HepG2 (cell line): Measurements from ENCODE around the gene ANKRD1. TPM values are rescaled to one million over a fixed set of nuclear protein-coding genes. Genes with fewer than 3 reads are reported as not detected.
A peak's percentile ranks its signal among the peaks of the same experiment; 100 is the strongest.

ENCODE experiments used
- AKAP8 ChIP-seq: sonication (generic); formaldehyde crosslinking; IDR thresholded peaks from 2 replicates; pipeline ENCODE4 v1.5.1; 2020; ENCODE audit warnings: mild to moderate bottlenecking, missing genetic modification reagents
- CHD2 ChIP-seq: IDR thresholded peaks from 2 replicates; pipeline ENCODE4 v1.6.1; 2011; ENCODE audit warnings: low read depth, low read length, improper control_type of control experiment
- CTCF ChIP-seq: sonication (generic); formaldehyde crosslinking; IDR thresholded peaks from 2 replicates; pipeline ENCODE4 v1.5.0; 2020; ENCODE audit warnings: mild to moderate bottlenecking, missing genetic modification reagents, moderate library complexity
- HIC2 ChIP-seq: sonication (generic); formaldehyde crosslinking; IDR thresholded peaks from 2 replicates; pipeline ENCODE4 v1.9.0; 2022; ENCODE audit warnings: low read depth, missing genetic modification reagents
- HOMEZ ChIP-seq: IDR thresholded peaks from 2 replicates; pipeline ENCODE4 v1.6.1; 2016; ENCODE audit warnings: low read depth
- HOXA3 ChIP-seq: sonication (generic); formaldehyde crosslinking; IDR thresholded peaks from 2 replicates; pipeline ENCODE4 v1.5.0; 2020; ENCODE audit warnings: missing genetic modification reagents
- MAFK ChIP-seq, 2 experiments: IDR thresholded peaks in 1 of 2; conservative IDR thresholded peaks in 1 of 2; 2 replicates each; pipeline ENCODE4 v1.6.1; 2011; ENCODE audit warnings: improper control_type of control experiment in 2 of 2, low read length in 2 of 2
- MED1 ChIP-seq: sonication (generic); formaldehyde crosslinking; IDR thresholded peaks from 2 replicates; pipeline ENCODE4 v1.4.0; 2020; ENCODE audit warnings: missing genetic modification reagents
- MYC ChIP-seq: sonication (generic); formaldehyde crosslinking; IDR thresholded peaks from 2 replicates; pipeline ENCODE4 v1.9.0; 2021; ENCODE audit warnings: missing genetic modification reagents, borderline replicate concordance
- NFE2L2 ChIP-seq: fragments of 150-350 bp; IDR thresholded peaks from 2 replicates; pipeline ENCODE4 v1.6.1; 2014; ENCODE audit warnings: low read length
- NFRKB ChIP-seq: fragments of 450-650 bp; IDR thresholded peaks from 2 replicates; pipeline ENCODE4 v1.6.1; 2017
- NFYB ChIP-seq: sonication (generic); formaldehyde crosslinking; IDR thresholded peaks from 2 replicates; pipeline ENCODE4 v1.4.0; 2020; ENCODE audit warnings: missing genetic modification reagents
- POLR2A ChIP-seq, 2 experiments: IDR thresholded peaks; 2 replicates each; pipeline ENCODE4 v1.6.1; 2011; ENCODE audit warnings: low read depth in 2 of 2, low read length in 2 of 2, mild to moderate bottlenecking in 1 of 2, moderate library complexity in 1 of 2; ENCODE audit not compliant: insufficient read depth in 1 of 2
- SALL1 ChIP-seq: sonication (generic); formaldehyde crosslinking; IDR thresholded peaks from 2 replicates; pipeline ENCODE4 v1.8.0; 2022; ENCODE audit warnings: mild to moderate bottlenecking, missing genetic modification reagents
- SMYD3 ChIP-seq: sonication (generic); formaldehyde crosslinking; IDR thresholded peaks from 2 replicates; pipeline ENCODE4 v1.8.1; 2023; ENCODE audit warnings: mild to moderate bottlenecking, missing genetic modification reagents
- TBL1XR1 ChIP-seq: fragments of 150-350 bp; IDR thresholded peaks from 2 replicates; pipeline ENCODE4 v1.6.1; 2014; ENCODE audit warnings: borderline replicate concordance, low read length; ENCODE audit not compliant: partially characterized antibody
- TFAP4 ChIP-seq: sonication (generic); IDR thresholded peaks from 2 replicates; pipeline ENCODE4 v1.6.1; 2016; ENCODE audit warnings: low read depth, borderline replicate concordance
- ZBTB20 ChIP-seq: sonication (generic); formaldehyde crosslinking; IDR thresholded peaks from 2 replicates; pipeline ENCODE4 v1.8.1; 2023; ENCODE audit warnings: missing genetic modification reagents, low read depth, mild to moderate bottlenecking, borderline replicate concordance
- ZNF362 ChIP-seq: sonication (generic); formaldehyde crosslinking; IDR thresholded peaks from 2 replicates; pipeline ENCODE4 v1.4.0; 2020; ENCODE audit warnings: missing genetic modification reagents, mild to moderate bottlenecking, borderline replicate concordance
- ZNF446 ChIP-seq: sonication (generic); formaldehyde crosslinking; IDR thresholded peaks from 2 replicates; pipeline ENCODE4 v1.5.0; 2020; ENCODE audit warnings: mild to moderate bottlenecking, missing genetic modification reagents
- ZNF639 ChIP-seq: conservative IDR thresholded peaks from 2 replicates; pipeline ENCODE4 v1.6.1; 2018; ENCODE audit warnings: missing genetic modification reagents
- polyA plus RNA-seq, 8 experiments: library from polyadenylated mRNA; depleted of rRNA in 3 of 8; stranded (reverse) in 7 of 8; unstranded in 1 of 8; fragments of >200 nt; fragmentation: Illumina TruSeq in 4 of 8; extraction: Trizol in 4 of 8; gene quantifications; 2 replicates each; pipeline versions ENCODE4 v1.2.1 to v1.2.3, GENCODE V29; 2011 to 2016; ENCODE audit warnings: low read depth in 4 of 8, missing spikeins in 1 of 8, mixed read lengths in 1 of 8; ENCODE audit not compliant: insufficient read depth in 1 of 8
- total RNA-seq, 5 experiments: library from RNA; depleted of rRNA; stranded (reverse); fragments of >200 nt; fragmentation: Illumina TruSeq; extraction: Trizol; gene quantifications; 2 replicates each; pipeline ENCODE4 v1.2.3, GENCODE V29; 2016; ENCODE audit warnings: low read depth in 1 of 5

The ANKRD1 gene
- total and polyA plus RNA-seq, 2 of the 13 experiments (the other 11 are each of a cell fraction or from before 2014, with no cell fraction given), result 19.4 to 41.8 TPM

GRCh38 chr10:90911133-90912051, 9.5 kb downstream of the ANKRD1 start (continued):
- TF ChIP-seq MAFK (conservative IDR thresholded peaks at IDR 0.05 in 1 of 2, IDR thresholded peaks at IDR 0.05 in 1 of 2; ENCODE audit: low read length in 2 of 2) (no peak), ZBTB20 (CRISPR knock-in tag) (no peak), HIC2 (CRISPR knock-in tag) (no peak), AKAP8 (no peak), TBL1XR1 (peak; percentile 35), TFAP4 (0 out of 2 replicates have a peak, but pooled peaks have one; percentile 17), ZNF446 (CRISPR knock-in tag) (no peak), NFE2L2 (no peak), ZNF362 (CRISPR knock-in tag) (no peak), SMYD3 (CRISPR knock-in tag) (no peak), HOMEZ (CRISPR knock-in tag) (0 out of 2 replicates have a peak, but pooled peaks have one; percentile 47), POLR2A (IDR thresholded peaks at IDR 0.05; ENCODE audit: insufficient read depth in 1 of 2, low read depth in 2 of 2, low read length in 2 of 2) (peak in 1 of 2 experiments; percentile 36; a peak in 1 of 4 replicates), CTCF (CRISPR knock-in tag) (peak; percentile 86), SALL1 (CRISPR knock-in tag) (peak; percentile 34; the same call in 1 of the 2 replicates), MED1 (CRISPR knock-in tag) (0 out of 2 replicates have a peak, but pooled peaks have one; percentile 28), HOXA3 (no peak), MYC (CRISPR knock-in tag) (no peak), ZNF639 (CRISPR knock-in tag) (no peak), NFRKB (no peak), NFYB (CRISPR knock-in tag) (no peak), CHD2 (no peak)
